NCI-H1105 (cell line): Measurements from ENCODE around the gene ZNRF2.
"Not testable (repeated sequence)": the region's sequence is repeated elsewhere in the genome, so short reads cannot be mapped to it uniquely, and the experiment has no call there.

ENCODE experiments used
- DNase-seq: peaks from one replicate; lab custom pipeline; 2025; lab: John Stamatoyannopoulos, UW

ZNRF2 gene

GRCh38 chr7:30289634-30290033 is 5.2 kb downstream of the ZNRF2 start:
- DNase-seq: not testable (repeated sequence)

- DNase-seq: not testable (repeated sequence)
Measured at GRCh38 chr7:30290317-30290716, 5.9 kb downstream of the ZNRF2 start.

- DNase-seq: not testable (repeated sequence)
Measured at GRCh38 chr7:30292416-30293038, 8.1 kb downstream of the ZNRF2 start.

GRCh38 chr7:30296304-30296703 is 11.9 kb downstream of the ZNRF2 start:
- not testable (repeated sequence) for DNase-seq

GRCh38 chr7:30297499-30297898 is 13.1 kb downstream of the ZNRF2 start:
- not testable (repeated sequence) for DNase-seq

- not testable (repeated sequence) for DNase-seq
Measured at GRCh38 chr7:30298409-30298808, 14.0 kb downstream of the ZNRF2 start.

GRCh38 chr7:30301751-30302150 is 17.4 kb downstream of the ZNRF2 start:
- no peak for DNase-seq

- DNase-seq: no peak
Measured at GRCh38 chr7:30302656-30303311, 18.4 kb downstream of the ZNRF2 start.

- DNase-seq: no peak
Measured at GRCh38 chr7:30303312-30304039, 19.1 kb downstream of the ZNRF2 start.

GRCh38 chr7:30304177-30304884 is 19.9 kb downstream of the ZNRF2 start:
- no peak for DNase-seq

GRCh38 chr7:30306976-30307375 is 22.6 kb downstream of the ZNRF2 start:
- DNase-seq: no peak

- DNase-seq: no peak
Measured at GRCh38 chr7:30308389-30308788, 24.0 kb downstream of the ZNRF2 start.

GRCh38 chr7:30309302-30309701 is 24.9 kb downstream of the ZNRF2 start:
- no peak for DNase-seq

- no peak for DNase-seq
Measured at GRCh38 chr7:30309842-30310435, 25.5 kb downstream of the ZNRF2 start.

- DNase-seq: no peak
Measured at GRCh38 chr7:30310674-30311362, 26.4 kb downstream of the ZNRF2 start.

- no peak for DNase-seq
Measured at GRCh38 chr7:30312178-30312577, 27.8 kb downstream of the ZNRF2 start.

GRCh38 chr7:30313348-30313747 is 29.0 kb downstream of the ZNRF2 start:
- no peak for DNase-seq

- DNase-seq: no peak
Measured at GRCh38 chr7:30313793-30314192, 29.4 kb downstream of the ZNRF2 start.

GRCh38 chr7:30315589-30315988 is 31.2 kb downstream of the ZNRF2 start:
- no peak for DNase-seq

GRCh38 chr7:30320392-30320791 is 36.0 kb downstream of the ZNRF2 start:
- DNase-seq: no peak

GRCh38 chr7:30321089-30321881 is 36.9 kb downstream of the ZNRF2 start:
- no peak for DNase-seq
